GM10847 (cell line): ENCODE measurements around the gene E2F2.

Experiments used
- POLR2A ChIP-seq: IDR thresholded peaks from 2 replicates; pipeline ENCODE4 v1.6.1; 2011; ENCODE audit not compliant: insufficient read length; ENCODE audit errors: extremely low read depth

E2F2 gene

GRCh38 chr1:23556635-23557470 lies 25.8 kb upstream of the E2F2 start:
- peak; percentile 30 for TF ChIP-seq POLR2A

GRCh38 chr1:23555986-23556634 lies 25.1 kb upstream of the E2F2 start:
- TF ChIP-seq POLR2A, result no peak

GRCh38 chr1:23555270-23555985 lies 24.4 kb upstream of the E2F2 start:
- no peak for TF ChIP-seq POLR2A

GRCh38 chr1:23554481-23555269 lies 23.6 kb upstream of the E2F2 start:
- TF ChIP-seq POLR2A, result peak; percentile 76

- no peak for TF ChIP-seq POLR2A
These were observed 23.1 kb upstream of the E2F2 start for GRCh38 chr1:23554127-23554480.

GRCh38 chr1:23553231-23554126 lies 22.4 kb upstream of the E2F2 start:
- TF ChIP-seq POLR2A, result no peak

GRCh38 chr1:23551849-23552248 lies 20.8 kb upstream of the E2F2 start:
- no peak for TF ChIP-seq POLR2A

- TF ChIP-seq POLR2A, result no peak
These were observed 17.7 kb upstream of the E2F2 start for GRCh38 chr1:23548704-23549143.

GRCh38 chr1:23546897-23547584 lies 16.0 kb upstream of the E2F2 start:
- TF ChIP-seq POLR2A, result no peak

GRCh38 chr1:23545851-23546250 lies 14.8 kb upstream of the E2F2 start:
- TF ChIP-seq POLR2A, result no peak

GRCh38 chr1:23544444-23545389 lies 13.7 kb upstream of the E2F2 start:
- no peak for TF ChIP-seq POLR2A

GRCh38 chr1:23543707-23544443 lies 12.8 kb upstream of the E2F2 start:
- no peak for TF ChIP-seq POLR2A

GRCh38 chr1:23539698-23540266 lies 8.7 kb upstream of the E2F2 start:
- no peak for TF ChIP-seq POLR2A
